ENCODE data around the gene C3orf49.

Gene C3orf49, protein sequence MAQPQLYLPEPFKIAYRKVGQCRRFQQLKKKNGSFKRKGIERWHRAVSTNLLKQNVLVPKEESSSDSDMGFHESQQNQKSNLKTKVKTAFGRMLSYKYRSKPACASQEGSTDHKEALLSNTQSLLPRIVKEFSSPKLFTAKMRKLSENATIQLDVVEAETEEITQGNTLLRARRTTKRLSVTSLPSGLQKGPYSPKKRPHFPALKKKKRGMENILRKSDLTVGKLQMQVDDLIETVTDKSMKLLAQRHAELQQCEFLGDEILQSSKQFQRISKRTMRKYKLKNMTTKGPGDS

GRCh38 chr3:63819151-63819398, at the start of gene C3orf49:
Gene C3orf49 (plus strand): TSS chr3:63819299. CDS start chr3:63819472, 173 bp downstream.
- H3K27ac Mint-ChIP-seq, result no peak within 1 kb of the TSS

GRCh38 chr3:63774781-63775180, 44.3 kb upstream of the C3orf49 start:
- H3K27me3 Mint-ChIP-seq (ENCODE audit: low read depth), result no peaks in the 10 kb centered on the region
- H3K4me3 Mint-ChIP-seq, result no peak overlapping the region
- H3K4me1 Mint-ChIP-seq (ENCODE audit: low read depth), result no peaks in the 10 kb centered on the region
- peaks cover 4% of the 10 kb centered on the region for H3K9me3 Mint-ChIP-seq
- H3K27ac Mint-ChIP-seq, result no peak overlapping the region
- no peaks in the 10 kb centered on the region for H3K36me3 Mint-ChIP-seq (ENCODE audit: low read depth)

More at GRCh38 chr3:63819151-63819398, at the start of gene C3orf49:
- no peaks in the 10 kb centered on the region for H3K36me3 Mint-ChIP-seq (ENCODE audit: low read depth)
- H3K9me3 Mint-ChIP-seq, result no peaks in the 10 kb centered on the region
- H3K4me1 Mint-ChIP-seq (ENCODE audit: low read depth), result no peaks in the 10 kb centered on the region
- H3K27me3 Mint-ChIP-seq (ENCODE audit: low read depth), result no peaks in the 10 kb centered on the region
- H3K4me3 Mint-ChIP-seq, result no peak within 1 kb of the TSS

GRCh38 chr3:63779227-63779626, 39.9 kb upstream of the C3orf49 start:
- Mint-ChIP-seq H3K27me3 (ENCODE audit: low read depth) (no peaks in the 10 kb centered on the region), H3K36me3 (ENCODE audit: low read depth) (no peaks in the 10 kb centered on the region)

GRCh38 chr3:63791974-63792373, 27.1 kb upstream of the C3orf49 start:
- Mint-ChIP-seq H3K27ac (no peak overlapping the region), H3K4me3 (no peak overlapping the region), H3K4me1 (ENCODE audit: low read depth) (no peaks in the 10 kb centered on the region), H3K36me3 (ENCODE audit: low read depth) (no peaks in the 10 kb centered on the region), H3K9me3 (no peaks in the 10 kb centered on the region), H3K27me3 (ENCODE audit: low read depth) (no peaks in the 10 kb centered on the region)

More at GRCh38 chr3:63779227-63779626, 39.9 kb upstream of the C3orf49 start:
- no peak overlapping the region for H3K27ac Mint-ChIP-seq
- H3K4me3 Mint-ChIP-seq, result no peak overlapping the region
- no peaks in the 10 kb centered on the region for H3K9me3 Mint-ChIP-seq
- H3K4me1 Mint-ChIP-seq (ENCODE audit: low read depth), result peaks cover 3% of the 10 kb centered on the region

DNA sequence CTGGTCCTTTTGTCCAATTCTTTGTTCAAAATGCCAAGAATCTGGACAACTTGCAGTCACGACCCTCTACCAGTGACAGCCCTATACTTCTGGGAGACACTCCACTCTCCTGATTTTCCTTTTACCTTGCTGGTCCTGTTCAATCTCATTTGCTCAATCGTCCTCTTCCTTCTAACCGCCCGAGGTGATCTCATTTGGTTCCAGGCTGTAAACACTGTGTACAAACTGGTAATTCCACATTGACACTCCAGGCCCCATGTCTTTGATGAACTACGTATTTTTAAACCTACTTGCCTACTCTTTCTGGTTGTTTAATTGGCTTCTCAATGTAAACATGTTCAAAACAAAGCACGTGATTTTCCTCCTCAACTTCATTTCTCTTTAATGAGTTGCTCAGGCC, 23.7 kb upstream of the C3orf49 start:
- Mint-ChIP-seq H3K27me3 (ENCODE audit: low read depth) (no peaks in the 10 kb centered on the region), H3K4me3 (no peak overlapping the region), H3K27ac (no peak overlapping the region), H3K4me1 (ENCODE audit: low read depth) (no peaks in the 10 kb centered on the region), H3K9me3 (no peaks in the 10 kb centered on the region), H3K36me3 (ENCODE audit: low read depth) (no peaks in the 10 kb centered on the region)

DNA sequence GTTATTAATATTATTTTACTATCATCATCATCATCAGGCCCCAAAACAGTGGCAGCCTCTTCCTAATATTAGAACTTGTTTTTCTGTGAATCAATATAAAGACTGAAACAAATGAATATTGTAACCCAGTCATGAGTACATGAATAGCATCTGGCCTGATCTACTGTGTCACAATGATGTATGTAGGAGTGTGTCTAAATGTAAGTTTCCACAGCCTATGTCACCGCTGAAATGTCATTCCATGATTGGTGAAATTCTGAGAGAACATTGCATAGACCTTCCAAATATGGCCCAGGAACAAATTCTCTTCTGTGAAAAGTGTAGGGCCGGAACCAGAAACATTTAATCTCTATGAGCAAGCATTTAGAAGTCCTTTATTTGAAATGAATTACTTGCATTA, 20.6 kb upstream of the C3orf49 start:
- Mint-ChIP-seq H3K4me1 (ENCODE audit: low read depth) (no peaks in the 10 kb centered on the region), H3K27me3 (ENCODE audit: low read depth) (no peaks in the 10 kb centered on the region), H3K9me3 (no peaks in the 10 kb centered on the region), H3K36me3 (ENCODE audit: low read depth) (no peaks in the 10 kb centered on the region), H3K4me3 (no peak overlapping the region), H3K27ac (no peak overlapping the region)

GRCh38 chr3:63798949-63799348, 20.1 kb upstream of the C3orf49 start:
- Mint-ChIP-seq H3K27ac (no peak overlapping the region), H3K36me3 (ENCODE audit: low read depth) (no peaks in the 10 kb centered on the region), H3K4me3 (no peak overlapping the region), H3K27me3 (ENCODE audit: low read depth) (no peaks in the 10 kb centered on the region), H3K9me3 (no peaks in the 10 kb centered on the region), H3K4me1 (ENCODE audit: low read depth) (no peaks in the 10 kb centered on the region)

DNA sequence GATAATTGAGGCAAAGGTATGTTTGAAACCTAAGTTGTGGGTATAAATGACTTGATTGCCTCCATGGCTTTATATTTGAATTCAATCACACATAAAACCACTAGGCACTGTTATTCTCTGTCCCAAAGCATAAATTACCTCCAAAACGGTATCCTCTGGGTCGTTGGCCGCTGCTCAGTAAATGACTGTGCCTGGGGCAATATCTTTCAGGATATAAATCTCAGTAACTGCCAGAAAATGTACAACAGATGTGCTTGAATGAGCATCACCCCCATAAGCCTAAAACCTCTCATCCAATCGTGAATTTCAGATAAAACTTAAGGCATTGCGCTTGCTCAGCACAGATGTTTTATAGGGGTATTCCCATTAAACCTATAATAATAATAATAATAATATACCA, 19.0 kb upstream of the C3orf49 start:
- H3K27me3 Mint-ChIP-seq (ENCODE audit: low read depth), result no peaks in the 10 kb centered on the region
- no peaks in the 10 kb centered on the region for H3K4me1 Mint-ChIP-seq (ENCODE audit: low read depth)
- H3K27ac Mint-ChIP-seq, result no peak overlapping the region
- no peaks in the 10 kb centered on the region for H3K36me3 Mint-ChIP-seq (ENCODE audit: low read depth)
- no peaks in the 10 kb centered on the region for H3K9me3 Mint-ChIP-seq
- no peak overlapping the region for H3K4me3 Mint-ChIP-seq

GRCh38 chr3:63803911-63804310, 15.2 kb upstream of the C3orf49 start:
- Mint-ChIP-seq H3K27me3 (ENCODE audit: low read depth) (no peaks in the 10 kb centered on the region), H3K4me3 (no peak overlapping the region), H3K4me1 (ENCODE audit: low read depth) (no peaks in the 10 kb centered on the region), H3K36me3 (ENCODE audit: low read depth) (no peaks in the 10 kb centered on the region), H3K27ac (no peak overlapping the region), H3K9me3 (no peaks in the 10 kb centered on the region)

DNA sequence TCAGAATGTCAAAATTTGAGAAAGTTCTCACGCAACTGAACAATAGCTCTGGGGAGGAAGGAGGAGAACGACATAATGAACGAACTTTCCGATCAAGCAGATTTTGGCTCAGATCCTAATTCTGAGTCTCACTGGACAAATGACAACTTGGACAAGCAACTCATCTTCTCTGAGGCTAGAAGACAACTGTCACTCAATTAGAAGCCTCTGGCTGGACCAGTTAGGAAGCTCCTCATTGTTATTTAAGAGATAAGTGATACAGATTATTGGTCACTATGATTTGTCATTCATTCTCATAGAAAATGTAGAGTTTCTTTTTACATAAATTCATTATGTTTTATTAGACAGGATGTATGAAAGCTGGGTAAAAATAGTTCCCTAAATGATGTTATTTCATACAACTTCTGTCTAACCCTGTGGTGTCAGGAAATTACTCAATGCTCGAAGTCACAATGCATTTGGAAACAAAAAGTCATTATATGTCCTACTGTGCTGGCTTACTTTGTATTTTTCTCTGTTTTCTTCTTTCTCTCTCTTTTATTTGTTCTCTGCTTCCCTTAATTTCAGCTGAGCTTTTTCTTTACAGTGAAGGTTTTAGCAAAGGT, 11.0 kb upstream of the C3orf49 start:
- Mint-ChIP-seq H3K9me3 (no peaks in the 10 kb centered on the region), H3K4me1 (ENCODE audit: low read depth) (no peaks in the 10 kb centered on the region), H3K36me3 (ENCODE audit: low read depth) (no peaks in the 10 kb centered on the region), H3K4me3 (no peak overlapping the region), H3K27ac (no peak overlapping the region), H3K27me3 (ENCODE audit: low read depth) (no peaks in the 10 kb centered on the region)

DNA sequence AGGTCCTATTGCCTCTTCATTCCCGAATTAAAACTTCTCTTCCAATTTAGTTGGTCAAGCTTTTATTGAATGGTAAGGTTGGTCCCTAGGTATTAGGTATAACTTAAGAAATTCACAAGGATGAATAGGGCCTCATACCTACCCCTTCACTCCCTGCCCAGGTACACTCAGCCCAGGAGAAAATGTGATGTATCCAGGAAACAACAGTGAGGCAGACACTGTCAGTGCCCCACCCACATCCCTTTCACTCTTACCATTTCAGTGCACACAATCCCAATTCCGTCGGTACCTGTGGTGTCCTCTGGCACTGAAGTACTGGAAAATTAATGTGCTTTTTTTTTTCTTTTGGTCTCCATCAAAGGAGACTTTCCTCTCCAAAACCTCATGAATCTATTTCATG, 10.5 kb upstream of the C3orf49 start:
- no peaks in the 10 kb centered on the region for H3K36me3 Mint-ChIP-seq (ENCODE audit: low read depth)
- no peaks in the 10 kb centered on the region for H3K9me3 Mint-ChIP-seq
- no peaks in the 10 kb centered on the region for H3K27me3 Mint-ChIP-seq (ENCODE audit: low read depth)
- no peaks in the 10 kb centered on the region for H3K4me1 Mint-ChIP-seq (ENCODE audit: low read depth)
- no peak overlapping the region for H3K27ac Mint-ChIP-seq
- H3K4me3 Mint-ChIP-seq, result no peak overlapping the region

GRCh38 chr3:63809607-63810006, 9.5 kb upstream of the C3orf49 start:
- Mint-ChIP-seq H3K36me3 (ENCODE audit: low read depth) (no peaks in the 10 kb centered on the region), H3K27ac (no peak overlapping the region), H3K27me3 (ENCODE audit: low read depth) (no peaks in the 10 kb centered on the region), H3K4me3 (no peak overlapping the region), H3K9me3 (no peaks in the 10 kb centered on the region), H3K4me1 (ENCODE audit: low read depth) (no peaks in the 10 kb centered on the region)

- no peak overlapping the region for H3K4me3 Mint-ChIP-seq
- H3K36me3 Mint-ChIP-seq (ENCODE audit: low read depth), result no peaks in the 10 kb centered on the region
- H3K27me3 Mint-ChIP-seq (ENCODE audit: low read depth), result no peaks in the 10 kb centered on the region
- H3K27ac Mint-ChIP-seq, result no peak overlapping the region
- H3K4me1 Mint-ChIP-seq (ENCODE audit: low read depth), result no peaks in the 10 kb centered on the region
- no peaks in the 10 kb centered on the region for H3K9me3 Mint-ChIP-seq
Measured at GRCh38 chr3:63814237-63814636, 4.9 kb upstream of the C3orf49 start.

DNA sequence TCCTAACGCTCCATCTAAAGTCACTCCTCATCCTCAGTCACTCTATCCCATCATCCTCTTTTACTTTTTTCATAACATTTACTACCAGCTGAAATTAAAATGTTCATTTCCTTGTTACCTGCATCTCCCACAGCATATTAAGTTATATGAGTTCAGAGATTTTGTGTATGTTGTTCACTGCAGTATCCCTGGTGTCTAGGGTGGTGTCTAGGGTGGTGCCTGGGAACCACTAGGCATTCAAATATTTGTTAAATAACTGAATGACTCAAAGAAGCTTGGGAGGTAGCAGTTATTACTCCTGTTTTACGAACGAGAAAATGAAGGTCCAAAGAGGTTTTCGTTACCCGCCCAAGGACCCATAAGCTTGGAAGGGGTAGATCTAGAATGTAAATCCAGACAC, 1.9 kb upstream of the C3orf49 start:
- Mint-ChIP-seq H3K4me1 (ENCODE audit: low read depth) (no peaks in the 10 kb centered on the region), H3K9me3 (no peaks in the 10 kb centered on the region), H3K4me3 (no peak overlapping the region), H3K27ac (no peak overlapping the region), H3K27me3 (ENCODE audit: low read depth) (no peaks in the 10 kb centered on the region), H3K36me3 (ENCODE audit: low read depth) (no peaks in the 10 kb centered on the region)

- no peaks in the 10 kb centered on the region for H3K9me3 Mint-ChIP-seq
- no peaks in the 10 kb centered on the region for H3K4me1 Mint-ChIP-seq (ENCODE audit: low read depth)
- no peak overlapping the region for H3K4me3 Mint-ChIP-seq
- no peaks in the 10 kb centered on the region for H3K27me3 Mint-ChIP-seq (ENCODE audit: low read depth)
- no peaks in the 10 kb centered on the region for H3K36me3 Mint-ChIP-seq (ENCODE audit: low read depth)
- no peak overlapping the region for H3K27ac Mint-ChIP-seq
Measured at GRCh38 chr3:63818282-63819150, 583 bp upstream of the C3orf49 start.

Data from T-helper 1 cell treated with Interleukin-12 subunit alpha and Interleukin-12 subunit beta and Interleukin-4 antibody, amounts not matched to agents 30 μg/mL and 1 μg/mL, for 36 hours (primary cell).